NT2/D1 (cell line): ENCODE data around the gene REEP5.

ENCODE experiments used
- SUZ12 ChIP-seq: IDR thresholded peaks from 2 replicates; pipeline ENCODE4 v1.6.1; 2011; ENCODE audit not compliant: insufficient read length, insufficient read depth; ENCODE audit errors: extremely low read depth
- YY1 ChIP-seq: IDR thresholded peaks from 2 replicates; pipeline ENCODE4 v1.6.1; 2011; ENCODE audit not compliant: insufficient read length, insufficient read depth
- ZNF274 ChIP-seq: IDR thresholded peaks from 2 replicates; pipeline ENCODE4 v1.6.1; 2011; ENCODE audit warnings: mild to moderate bottlenecking, low read depth, low read length

GRCh38 chr5:112940670-112941069 is 18.6 kb upstream of the REEP5 start:
- no peak for TF ChIP-seq YY1
- no peak for TF ChIP-seq SUZ12
- TF ChIP-seq ZNF274: no peak
